HT1080 (cell line): ENCODE data around the gene BEX4. TPM values are rescaled to one million over a fixed set of nuclear protein-coding genes. Genes with fewer than 3 reads are reported as not detected.
"Not testable (repeated sequence)": the region's sequence is repeated elsewhere in the genome, so short reads cannot be mapped to it uniquely, and the experiment has no call there.

Experiments used
- DNase-seq: peaks from one replicate; pipeline ENCODE4 v3.0.0-alpha.2; 2015; ENCODE audit warnings: low read depth
- polyA plus RNA-seq, 2 experiments: library from polyadenylated mRNA; depleted of rRNA; stranded (reverse); fragments of >200 nt; gene quantifications; 2 replicates each; pipeline ENCODE4 v1.2.3, GENCODE V29; 2015
- total RNA-seq: library from RNA; depleted of rRNA; stranded (reverse); fragments of >200 nt; shearing (Covaris generic); gene quantifications from 2 replicates; pipeline ENCODE4 v1.2.3, GENCODE V29; 2014; rRNA removed

The BEX4 gene
- 0.90 TPM in 1 of 2 replicates, not detected in the other for total RNA-seq
- polyA plus RNA-seq (2015; cell fraction: cytosol; rRNA removed) = 1.5 and 1.6 TPM in 2 replicates
- 1.4 and 1.5 TPM in 2 replicates for polyA plus RNA-seq (2015; cell fraction: nucleus; rRNA removed)

GRCh38 chrX:103214870-103215424, at the start of gene BEX4:
BEX4 (plus strand) TSS chrX:103215108; CDS start chrX:103216154, 1,046 bp downstream.
- DNase-seq = no peak

GRCh38 chrX:103170216-103170615, 44.7 kb upstream of the BEX4 start:
- no peak for DNase-seq

DNA sequence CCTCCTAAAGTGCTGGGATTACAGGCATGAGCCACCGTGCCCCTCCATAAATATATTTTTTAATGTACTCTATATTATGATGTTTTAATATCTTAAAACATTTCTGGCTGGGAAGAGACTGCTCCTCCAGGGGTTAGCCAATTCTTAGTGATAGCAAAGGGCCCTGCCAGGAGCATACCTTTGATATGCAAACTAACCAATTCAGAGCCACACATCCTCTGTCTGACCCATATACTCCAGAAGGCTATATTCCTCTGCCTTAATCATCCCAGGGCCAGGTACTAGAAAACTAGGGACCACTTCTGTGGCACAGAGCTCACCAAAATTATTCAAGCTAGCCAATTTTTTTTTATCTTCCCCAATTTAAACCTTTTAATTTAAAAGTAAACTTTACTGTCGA, 43.6 kb upstream of the BEX4 start:
- DNase-seq = no peak

DNA sequence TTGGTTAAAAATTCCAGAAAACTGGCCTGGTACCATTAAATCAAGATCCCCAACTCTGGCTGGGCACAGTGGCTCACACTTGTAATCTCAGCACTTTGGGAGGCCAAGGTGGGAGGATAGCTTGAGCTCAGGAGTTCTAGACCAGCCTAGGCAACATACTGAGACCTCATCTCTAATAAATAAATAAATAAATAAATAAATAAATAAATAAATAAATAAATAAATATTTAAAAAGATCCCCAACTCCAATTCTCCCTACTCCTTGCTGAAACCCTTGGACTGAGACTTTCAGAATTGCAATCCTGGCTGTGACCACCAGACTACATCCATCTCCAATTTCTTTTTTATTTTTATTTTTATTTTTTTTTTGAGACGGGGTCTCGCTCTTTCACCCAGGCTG, 39.7 kb upstream of the BEX4 start:
- DNase-seq = not testable (repeated sequence)

GRCh38 chrX:103175944-103176753, 38.8 kb upstream of the BEX4 start:
- peak; percentile 44 for DNase-seq

- DNase-seq = no peak
Observed at GRCh38 chrX:103177556-103177955, 37.4 kb upstream of the BEX4 start.

DNA sequence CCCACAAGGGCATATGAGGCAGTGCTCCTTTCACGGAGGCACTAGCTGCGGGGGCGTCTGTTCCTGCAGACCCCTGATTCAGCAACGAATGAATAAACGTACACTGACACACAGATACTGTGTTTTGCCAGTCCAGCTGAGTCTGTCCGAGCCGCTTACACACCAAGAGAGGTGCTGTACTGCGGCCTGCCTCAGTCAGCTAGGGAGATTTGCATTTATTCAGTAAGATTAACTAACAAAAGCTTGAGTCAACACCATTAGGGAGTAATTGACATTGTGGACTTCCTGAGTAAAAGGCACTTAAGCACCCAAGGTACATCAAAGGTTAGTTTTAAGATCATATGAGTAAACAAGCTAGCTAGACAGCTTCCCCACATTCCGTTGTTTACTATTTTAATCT, 31.0 kb upstream of the BEX4 start:
- no peak for DNase-seq

DNA sequence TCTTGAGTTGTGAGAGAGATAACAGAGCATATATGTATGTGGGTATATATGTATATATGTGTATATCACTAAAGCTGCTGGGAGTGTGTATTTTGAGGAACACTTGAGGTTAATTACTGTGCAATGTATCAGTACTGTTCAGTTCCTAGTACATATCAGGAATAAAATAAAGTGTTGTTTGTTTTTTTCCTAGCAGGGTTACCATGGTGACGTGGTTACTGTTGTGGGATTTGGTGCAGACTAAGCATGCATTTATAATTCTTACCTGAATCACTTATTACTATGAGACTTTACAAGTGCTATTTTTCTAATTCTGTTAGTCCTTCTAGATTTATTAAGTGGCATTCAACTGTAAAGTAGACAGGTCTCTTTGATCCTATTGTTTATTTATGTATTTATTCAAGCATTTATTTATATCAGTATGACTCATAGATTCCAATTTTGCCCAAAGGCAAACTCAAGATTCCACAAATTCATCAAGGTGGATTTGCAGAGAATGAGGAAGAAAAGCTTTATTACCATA, 26.9 kb upstream of the BEX4 start:
- no peak for DNase-seq

GRCh38 chrX:103197721-103198306, 17.1 kb upstream of the BEX4 start:
- DNase-seq = peak; percentile 71

DNA sequence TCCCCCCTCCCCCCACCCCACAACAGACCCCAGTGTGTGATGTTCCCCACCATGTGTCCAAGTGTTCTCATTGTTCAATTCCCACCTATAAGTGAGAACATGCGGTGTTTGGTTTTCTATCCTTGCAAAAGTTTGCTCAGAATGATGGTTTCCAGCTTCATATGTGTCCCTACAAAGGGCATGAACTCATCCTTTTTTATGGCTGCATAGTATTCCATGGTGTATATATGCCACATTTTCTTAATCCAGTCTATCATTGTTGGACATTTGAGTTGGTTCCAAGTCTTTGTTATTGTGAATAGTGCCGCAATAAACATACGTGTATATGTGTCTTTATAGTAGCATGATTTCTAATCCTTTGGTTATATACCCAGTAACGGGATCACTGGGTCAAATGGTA, 16.2 kb upstream of the BEX4 start:
- not testable (repeated sequence) for DNase-seq

- DNase-seq = no peak
Observed at GRCh38 chrX:103201041-103201440, 13.9 kb upstream of the BEX4 start.

DNA sequence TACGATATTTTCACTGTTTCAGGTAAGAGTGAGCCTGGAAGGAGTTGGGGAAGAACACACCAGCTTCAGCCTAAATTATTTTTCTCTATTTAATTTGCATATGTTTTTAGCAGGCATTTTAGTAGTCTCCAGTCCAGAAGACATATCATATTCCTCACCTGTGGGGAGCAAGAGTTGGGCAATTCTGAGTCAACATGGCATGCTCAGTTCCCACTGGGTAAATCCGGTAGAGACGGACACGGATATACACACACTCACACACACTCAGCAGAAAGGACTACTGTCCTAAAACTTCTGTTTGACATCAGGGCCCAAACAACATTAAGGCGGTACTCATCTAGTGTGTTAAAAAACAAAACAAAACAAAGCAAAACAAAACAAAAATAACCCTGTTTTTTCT, 4.9 kb upstream of the BEX4 start:
- DNase-seq = no peak

GRCh38 chrX:103211012-103211715, 3.7 kb upstream of the BEX4 start:
- DNase-seq = no peak

- DNase-seq = no peak
Observed at GRCh38 chrX:103212749-103213457, 2.0 kb upstream of the BEX4 start.

GRCh38 chrX:103215425-103215991, 600 bp downstream of the BEX4 start:
- DNase-seq = no peak

DNA sequence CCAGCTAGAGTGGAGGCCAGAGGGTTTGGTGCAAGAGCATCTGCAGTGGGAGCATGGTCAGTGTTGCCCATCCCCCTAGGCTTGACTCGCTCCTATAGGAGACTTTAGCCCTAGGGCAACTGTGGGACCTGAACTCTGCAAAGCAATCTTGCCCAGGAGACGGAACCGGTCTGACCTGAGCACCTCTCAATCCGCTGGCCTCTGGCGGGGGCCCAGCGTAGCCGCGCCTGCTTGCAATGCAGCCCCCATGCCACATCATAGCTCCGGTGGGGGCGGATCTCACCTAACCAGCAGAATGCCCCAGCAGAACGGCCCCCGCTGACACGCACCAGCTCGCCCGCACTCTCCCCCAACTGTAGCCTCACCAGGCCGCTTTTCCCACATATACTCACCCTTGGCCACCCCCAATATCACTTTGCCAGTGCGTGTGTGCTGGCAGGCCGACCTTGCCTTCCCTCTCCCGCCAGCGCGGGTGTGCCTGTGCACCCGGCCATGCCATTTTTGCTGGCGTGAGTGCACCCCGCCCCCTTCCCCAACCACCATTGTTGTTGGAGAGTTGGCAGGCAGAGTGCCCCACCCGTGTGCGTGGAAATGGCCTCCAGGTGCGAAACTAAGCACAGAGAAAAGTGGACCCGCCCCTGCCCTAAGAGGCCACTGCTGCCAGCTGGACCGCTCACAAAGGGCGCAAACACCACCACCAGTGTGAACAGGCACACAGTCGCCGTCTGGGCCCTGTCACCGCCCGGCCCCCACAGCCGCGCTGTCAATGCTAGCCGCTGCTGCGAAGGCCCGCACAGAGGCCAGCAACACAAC, 5.8 kb downstream of the BEX4 start:
- no peak for DNase-seq

DNA sequence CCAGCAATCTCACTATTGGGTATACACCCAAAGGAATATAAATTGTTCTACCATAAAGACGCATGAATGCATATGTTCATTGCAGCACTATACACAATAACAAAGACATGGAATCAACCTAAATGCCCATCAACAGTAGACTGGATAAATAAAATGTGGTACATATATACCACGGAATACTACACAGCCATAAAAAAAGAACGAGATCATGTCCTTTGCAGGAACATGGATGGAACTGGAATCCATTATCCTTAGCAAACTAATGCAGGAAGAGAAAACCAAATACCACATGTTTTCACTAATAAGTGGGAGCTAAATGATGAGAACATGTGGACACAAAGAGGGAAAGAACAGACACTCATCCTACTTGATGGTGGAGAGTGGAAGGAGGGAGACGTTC, 11.0 kb downstream of the BEX4 start:
- not testable (repeated sequence) for DNase-seq

DNA sequence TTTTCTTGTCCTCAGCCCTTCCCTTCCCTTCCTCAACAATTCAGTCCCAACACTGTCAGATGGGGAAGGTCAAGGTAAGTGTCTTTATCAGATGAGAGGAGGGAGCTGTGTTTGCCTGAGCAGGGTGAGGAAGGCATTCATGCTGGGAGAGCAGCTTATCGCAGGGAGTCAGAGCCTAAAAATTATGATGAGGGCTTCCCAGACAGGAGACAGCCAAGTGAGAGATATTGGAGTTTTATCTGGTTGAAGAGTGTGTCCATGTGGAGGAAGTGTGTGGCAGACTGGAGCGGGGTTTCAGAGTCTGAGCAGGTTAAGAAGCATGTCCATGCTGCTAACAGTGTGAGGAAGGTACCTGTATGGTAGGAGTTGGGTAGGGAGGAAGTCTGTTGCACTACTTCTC, 18.4 kb downstream of the BEX4 start:
- DNase-seq = no peak

GRCh38 chrX:103234869-103235268, 20.0 kb downstream of the BEX4 start:
- no peak for DNase-seq

DNA sequence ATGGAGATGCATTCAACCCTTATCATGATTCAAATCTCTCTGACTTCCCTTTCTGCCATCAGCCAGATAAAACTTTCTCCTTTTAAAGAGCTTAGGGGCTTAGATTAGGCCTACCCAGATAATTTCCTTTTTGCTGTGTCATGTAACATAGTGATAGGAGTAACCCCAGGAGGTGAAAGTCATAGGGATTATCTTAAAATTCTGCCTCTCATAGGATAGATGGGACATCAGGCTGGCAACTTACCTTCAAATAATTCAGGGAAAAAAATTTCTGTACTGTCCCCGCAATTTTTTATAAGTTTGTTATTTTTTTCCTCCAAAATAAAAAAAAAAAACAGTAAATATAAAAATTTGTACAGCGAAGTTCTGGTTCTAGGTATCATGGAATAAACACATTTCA, 20.7 kb downstream of the BEX4 start:
- DNase-seq = not testable (repeated sequence)
